Right lobe of liver (tissue), 6 donors: ENCODE measurements around the gene MYO5B. TPM values are rescaled to one million over a fixed set of nuclear protein-coding genes. Genes with fewer than 3 reads are reported as not detected.
A peak's percentile ranks its signal among the peaks of the same experiment; 100 is the strongest.
"Not testable (repeated sequence)": the region's sequence is repeated elsewhere in the genome, so short reads cannot be mapped to it uniquely, and the experiment has no call there.

Source experiments
- ATAC-seq, 4 donors: fragments of 200-7000 bp; cut with Tn5 transposase; one replicate each; pipeline ENCODE4 v1.9.1; 2020; ENCODE audit warnings: mild to moderate bottlenecking in 4 of 4, moderate library complexity in 4 of 4
- DNase-seq, 3 donors: peaks; one replicate each; pipeline ENCODE4 v3.0.0-alpha.2; 2020
- H3K27ac ChIP-seq, 3 donors: fragments of 200-600 bp; one replicate each; pipeline ENCODE4 v1.8.0; 2022
- H3K27me3 ChIP-seq, 2 donors: fragments of 200-600 bp; one replicate each; pipeline ENCODE4 v1.8.0; 2022
- H3K36me3 ChIP-seq, 4 donors: fragments of 200-600 bp; sonication (generic) in 1 of 4; one replicate each; pipeline versions ENCODE4 v1.5.1 to v1.8.0; 2017 to 2022; ENCODE audit warnings: control low read depth in 1 of 4
- H3K4me1 ChIP-seq, 4 donors: fragments of 200-600 bp; sonication (generic) in 1 of 4; one replicate each; pipeline versions ENCODE4 v1.5.1 to v1.8.0; 2017 to 2022; ENCODE audit warnings: control low read depth in 1 of 4
- H3K4me3 ChIP-seq, 3 donors: fragments of 200-600 bp; one replicate each; pipeline ENCODE4 v1.8.0; 2022
- H3K9me3 ChIP-seq, 4 donors: fragments of 200-600 bp; sonication (generic) in 1 of 4; one replicate each; pipeline versions ENCODE4 v1.5.1 to v1.8.0; 2017 to 2022; ENCODE audit warnings: control low read depth in 1 of 4
- CTCF ChIP-seq, 4 donors: fragments of 200-600 bp in 3 of 4; fragments of 450-650 bp in 1 of 4; IDR thresholded peaks; one replicate each; pipeline versions ENCODE4 v1.5.1 to v1.8.0; 2016 to 2022; ENCODE audit warnings: antibody characterized with exemption in 4 of 4, mild to moderate bottlenecking in 2 of 4
- POLR2A ChIP-seq: fragments of 450-650 bp; IDR thresholded peaks from one replicate; pipeline ENCODE4 v1.6.1; 2017; ENCODE audit warnings: antibody characterized with exemption, mild to moderate bottlenecking
- WGBS: methylation state at CpG from one replicate; pipeline ENCODE4 v1.1.6; 2018; ENCODE audit warnings: low coverage, low lambda C conversion rate; ENCODE audit not compliant: insufficient coverage; ENCODE audit errors: missing lambda C conversion rate; 5-methylcytosine and 5-hydroxymethylcytosine counted together
- intact Hi-C, 2 donors: fragments of 100-400 bp; cut with DNase I; formaldehyde crosslinking; loops; one replicate each; pipeline versions ENCODE4 v1.11.2 to v1.14.1; 2022
- total RNA-seq, 6 experiments: library from RNA; depleted of rRNA in 2 of 6; stranded (reverse); fragments of >200 nt in 2 of 6; fragmentation: NEBNext Ultra II Directional in 3 of 6; extraction: Animal tissue kit (Norgen Biotek cat#: 25700) in 3 of 6; gene quantifications; one replicate each; pipeline versions ENCODE4 v1.1.0 to v1.2.4, GENCODE V29; 2016 to 2023
- donor health status: DM: no; HTN: yes; CAD: no.
- donor health status: DM: no; HTN: no; CAD: no.
- donor health status: DM: no; HTN: no; CAD: no.
- donor health status: DM: no; HTN: yes; CAD: no.
- donor health status: DM: no; HTN: yes; CAD: no.

Gene MYO5B
- total RNA-seq, 6 experiments from 2014 or later, result 13.4 to 25.1 (median 16.6) TPM

- Histone ChIP-seq H3K27me3 (no peaks in the 10 kb centered on the region), H3K27ac (peak overlapping the region; percentile 69 to 91 (median 83)), H3K4me1 (peaks cover 0 to 66% (median 25%) of the 10 kb centered on the region in 4 donors), H3K9me3 (no peaks in the 10 kb centered on the region), H3K4me3 (no peak overlapping the region), H3K36me3 (no peaks in the 10 kb centered on the region)
- intact Hi-C loops, result no loop called here
- 35% methylated on average over 5 of the region's 5 CpGs for WGBS
- peak; percentile 76 to 89 (median 82) for ATAC-seq
- no peak for TF ChIP-seq CTCF (IDR thresholded peaks at IDR 0.05)
- TF ChIP-seq POLR2A, result no peak
- peak in 2 of 3 donors; percentile 71 to 85 for DNase-seq
These were observed 357.1 kb downstream of the MYO5B start for GRCh38 chr18:49837889-49838288.

- H3K4me3 ChIP-seq, H3K27me3 ChIP-seq, DNase-seq, intact Hi-C loops, H3K36me3 ChIP-seq, H3K9me3 ChIP-seq: not testable (repeated sequence)
- WGBS, result 46% methylated on average over 9 of the region's 9 CpGs
- Histone ChIP-seq H3K27ac (peak overlapping the region; percentile 69 to 91 (median 83)), H3K4me1 (peaks cover 0 to 71% (median 28%) of the 10 kb centered on the region in 4 donors)
- TF ChIP-seq POLR2A, result peak; percentile 58
- ATAC-seq, result peak; percentile 2 to 46 (median 22)
These were observed 357.6 kb downstream of the MYO5B start for GRCh38 chr18:49837316-49837835.

- peak in 1 of 3 donors; percentile 24 for DNase-seq
- H3K36me3 ChIP-seq, result no peaks in the 10 kb centered on the region
- H3K4me1 ChIP-seq, result peaks cover 0 to 82% (median 35%) of the 10 kb centered on the region in 4 donors
- no peak overlapping the region for H3K4me3 ChIP-seq
- no peak for TF ChIP-seq POLR2A
- no peak for TF ChIP-seq CTCF (IDR thresholded peaks at IDR 0.05)
- WGBS, result 41% methylated on average over 2 of the region's 2 CpGs
- peak overlapping the region; percentile 69 to 91 (median 83) for H3K27ac ChIP-seq
- no peak for ATAC-seq
- H3K9me3 ChIP-seq, result no peaks in the 10 kb centered on the region
- no peaks in the 10 kb centered on the region for H3K27me3 ChIP-seq
- intact Hi-C loops, result no loop called here
These were observed 359.5 kb downstream of the MYO5B start for GRCh38 chr18:49835405-49835804.

GRCh38 chr18:49834258-49834657 is 360.7 kb downstream of the MYO5B start:
- Histone ChIP-seq H3K4me1 (peaks cover 0 to 75% (median 35%) of the 10 kb centered on the region in 4 donors), H3K4me3 (no peak overlapping the region), H3K36me3 (no peaks in the 10 kb centered on the region), H3K27me3 (no peaks in the 10 kb centered on the region), H3K27ac (peak overlapping the region; percentile 69 to 91 (median 83)), H3K9me3 (no peaks in the 10 kb centered on the region)
- DNase-seq, result peak in 1 of 3 donors; percentile 50
- WGBS, result 37% methylated on average over 3 of the region's 3 CpGs
- intact Hi-C loops, result no loop called here
- ATAC-seq, result peak; percentile 26 to 45 (median 41)
- TF ChIP-seq CTCF (IDR thresholded peaks at IDR 0.05), result no peak
- TF ChIP-seq POLR2A, result no peak

GRCh38 chr18:49833814-49834213 is 361.1 kb downstream of the MYO5B start:
- Histone ChIP-seq H3K27ac (peak overlapping the region; percentile 69 to 91 (median 83)), H3K36me3 (no peaks in the 10 kb centered on the region), H3K27me3 (no peaks in the 10 kb centered on the region), H3K4me1 (peaks cover 0 to 71% (median 33%) of the 10 kb centered on the region in 4 donors), H3K9me3 (no peaks in the 10 kb centered on the region), H3K4me3 (no peak overlapping the region)
- DNase-seq (peak in 1 of 3 donors; percentile 78), ATAC-seq (peak; percentile 54 to 77 (median 76))
- WGBS, result 50% methylated on average over 4 of the region's 4 CpGs
- TF ChIP-seq CTCF (IDR thresholded peaks at IDR 0.05) (no peak), POLR2A (no peak)
- intact Hi-C loops, result no loop called here
